B cell (primary cell): ENCODE results near the gene DNAJC25. TPM values are rescaled to one million over a fixed set of nuclear protein-coding genes. Genes with fewer than 3 reads are reported as not detected.

Experiments used
- ATAC-seq: fragments of 200-7000 bp; cut with Tn5 transposase; one replicate; pipeline ENCODE4 v1.10.0; 2021; ENCODE audit warnings: low read depth, mild to moderate bottlenecking, moderate number of reproducible peaks, moderate library complexity
- CTCF ChIA-PET: fragments of 350-600 bp; sonication (Branson Sonifier 250); formaldehyde crosslinking; loops from one replicate; lab custom pipeline; 2021; ENCODE audit warnings: antibody characterized with exemption, inconsistent platforms; lab: Charles Lee
- POLR2A ChIA-PET: fragments of 350-600 bp; sonication (Branson Sonifier 250); formaldehyde crosslinking; loops from one replicate; lab custom pipeline; 2021; ENCODE audit warnings: antibody characterized with exemption; lab: Charles Lee
- DNase-seq: peaks from one replicate; pipeline ENCODE4 v3.0.0; 2013
- H2AFZ ChIP-seq: 2 replicates; pipeline ENCODE4 v1.6.1; 2012; ENCODE audit warnings: mild to moderate bottlenecking, low read depth, low read length; ENCODE audit not compliant: insufficient read depth, poor library complexity, severe bottlenecking
- H3K27ac ChIP-seq, 2 donors: 1 replicate in 1 of 2; 2 replicates in 1 of 2; pipeline ENCODE4 v1.5.1; 2012 to 2013; ENCODE audit warnings: low read length in 2 of 2, mild to moderate bottlenecking in 2 of 2, moderate library complexity in 1 of 2
- H3K27me3 ChIP-seq, 4 experiments: fragments of 200-600 bp in 1 of 4; sonication (generic) in 1 of 4; replicated peaks in 1 of 4; 1 replicate in 2 of 4; 2 replicates in 2 of 4; pipeline versions ENCODE4 v1.6.1 to v1.7.0; 2013 to 2016; ENCODE audit warnings: low read length in 3 of 4, mild to moderate bottlenecking in 2 of 4, mixed read lengths in 1 of 4, moderate library complexity in 1 of 4; ENCODE audit not compliant: insufficient read depth in 4 of 4, control insufficient read depth in 3 of 4; ENCODE audit errors: control extremely low read depth in 1 of 4
- H3K36me3 ChIP-seq, 2 experiments: replicated peaks in 1 of 2; 1 replicate in 1 of 2; 2 replicates in 1 of 2; pipeline versions ENCODE4 v1.6.1 to v1.7.1; 2013; ENCODE audit warnings: low read length in 1 of 2; ENCODE audit not compliant: insufficient read depth in 2 of 2, control insufficient read depth in 1 of 2; ENCODE audit errors: control extremely low read depth in 1 of 2, extremely low read depth in 1 of 2
- H3K4me1 ChIP-seq, 2 donors: fragments of 200-600 bp in 1 of 2; sonication (generic) in 1 of 2; 1 replicate in 1 of 2; 2 replicates in 1 of 2; pipeline versions ENCODE4 v1.5.1 to v1.6.1; 2013 to 2017; ENCODE audit warnings: low read length in 2 of 2; ENCODE audit not compliant: control insufficient read depth in 2 of 2, insufficient read depth in 2 of 2
- H3K4me2 ChIP-seq: replicated peaks from 2 replicates; pipeline ENCODE3; 2012; ENCODE audit warnings: mild to moderate bottlenecking, low read depth, low read length; ENCODE audit not compliant: poor library complexity, severe bottlenecking
- H3K4me3 ChIP-seq, 5 experiments: fragments of 200-600 bp in 1 of 5; sonication (generic) in 1 of 5; 1 replicate in 3 of 5; 2 replicates in 2 of 5; pipeline versions ENCODE4 v1.5.1 to v1.7.0; 2011 to 2016; ENCODE audit warnings: low read length in 4 of 5, mild to moderate bottlenecking in 4 of 5, low read depth in 2 of 5, control low read depth in 1 of 5, moderate library complexity in 1 of 5; ENCODE audit not compliant: insufficient read depth in 1 of 5; ENCODE audit errors: control extremely low read depth in 1 of 5, extremely low read depth in 1 of 5
- H3K79me2 ChIP-seq: fragments of 200-600 bp; sonication (generic); one replicate; pipeline ENCODE4 v1.6.0; 2016; ENCODE audit warnings: low read length; ENCODE audit not compliant: control insufficient read depth, insufficient read depth
- H3K9ac ChIP-seq: fragments of 200-600 bp; sonication (generic); 2 replicates; pipeline ENCODE4 v1.6.1; 2017; ENCODE audit warnings: mild to moderate bottlenecking, low read length, moderate library complexity
- H3K9me3 ChIP-seq, 3 donors: one replicate each; pipeline versions ENCODE4 v1.6.1 to v1.7.1; 2013; ENCODE audit warnings: low read length in 2 of 3; ENCODE audit not compliant: control insufficient read depth in 2 of 3, insufficient read depth in 1 of 3; ENCODE audit errors: control extremely low read depth in 1 of 3
- H4K20me1 ChIP-seq: 2 replicates; pipeline ENCODE4 v1.6.0; 2012; ENCODE audit warnings: mild to moderate bottlenecking, low read length; ENCODE audit not compliant: insufficient read depth, control insufficient read depth, poor library complexity, severe bottlenecking
- H3K27ac Mint-ChIP-seq: one replicate; pipeline ENCODE4 v1.8.0; 2021; ENCODE audit warnings: mixed read lengths
- H3K27me3 Mint-ChIP-seq: one replicate; pipeline ENCODE4 v1.8.0; 2021; ENCODE audit warnings: mixed read lengths
- H3K4me1 Mint-ChIP-seq: one replicate; pipeline ENCODE4 v1.8.0; 2021; ENCODE audit warnings: mixed read lengths
- H3K4me3 Mint-ChIP-seq: one replicate; pipeline ENCODE4 v1.8.0; 2021; ENCODE audit warnings: mixed read lengths
- H3K9me3 Mint-ChIP-seq: one replicate; pipeline ENCODE4 v1.8.0; 2022; ENCODE audit warnings: mixed read lengths; ENCODE audit not compliant: insufficient read depth
- EZH2 ChIP-seq: IDR thresholded peaks from 2 replicates; pipeline ENCODE4 v1.6.1; 2012; ENCODE audit warnings: borderline replicate concordance, low read depth, mild to moderate bottlenecking, moderate library complexity, low read length; ENCODE audit not compliant: insufficient read depth, poor library complexity, severe bottlenecking
- WGBS: methylation state at CpG from one replicate; pipeline ENCODE4 v1.1.5; 2013; ENCODE audit warnings: missing lambda C conversion rate; ENCODE audit not compliant: insufficient coverage; 5-methylcytosine and 5-hydroxymethylcytosine counted together
- intact Hi-C: fragments of 100-400 bp; cut with micrococcal nuclease; formaldehyde crosslinking; loops from one replicate; pipeline ENCODE4 v1.10.0; 2022
- polyA plus RNA-seq: library from polyadenylated mRNA; depleted of rRNA; stranded (reverse); fragments of >200 nt; gene quantifications from 2 replicates; pipeline ENCODE4 v1.2.3, GENCODE V29; 2012
- total RNA-seq, 2 donors: library from RNA; stranded (reverse); fragments of 120-200 nt in 1 of 2; gene quantifications; 1 replicate in 1 of 2; 2 replicates in 1 of 2; pipeline versions ENCODE4 v1.2.3 to v1.2.4, GENCODE V29; 2013 to 2022
- TF ChIP-seq, protein P1 (sequence below): fragments of 200-600 bp; IDR thresholded peaks from one replicate; pipeline ENCODE4 v1.8.0; 2022; ENCODE audit warnings: antibody characterized with exemption, mild to moderate bottlenecking

The DNAJC25 gene
- total and polyA plus RNA-seq, 2 donors (not counting 1 experiment from before 2014, with no cell fraction given), result 3.1 to 4.1 TPM

DNA sequence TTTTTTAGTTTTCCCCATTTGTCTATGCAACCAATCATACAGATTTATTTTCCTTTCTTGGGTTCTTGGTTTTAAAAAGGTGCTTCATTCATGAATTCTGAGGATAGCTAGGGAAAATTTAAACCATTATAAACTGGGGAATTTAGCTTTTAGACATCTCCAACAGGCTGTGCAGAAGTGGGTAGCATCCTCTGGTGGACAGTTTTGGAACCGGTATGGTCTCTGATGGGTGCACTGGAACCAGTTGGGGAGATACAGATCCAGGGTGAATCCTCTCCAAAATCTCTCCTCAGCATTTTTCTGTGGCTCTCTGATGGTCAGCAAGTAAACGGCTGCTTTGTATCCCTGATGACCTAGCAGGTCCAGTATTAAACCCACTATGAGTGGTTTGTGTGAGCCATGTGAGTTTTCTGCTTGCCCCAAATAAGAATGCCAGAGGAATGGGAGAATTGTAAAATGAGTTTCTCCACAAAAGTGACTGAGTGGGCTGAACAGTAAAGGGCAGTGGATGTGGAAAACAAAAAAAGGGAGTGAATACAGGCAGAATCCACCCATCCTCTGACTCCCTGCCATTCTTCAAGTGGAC lies 9.1 kb upstream of the DNAJC25 start:
- no peak overlapping the region for H3K4me2 ChIP-seq
- no peaks in the 10 kb centered on the region for H4K20me1 ChIP-seq
- Mint-ChIP-seq H3K4me1 (no peaks in the 10 kb centered on the region), H3K4me3 (no peak overlapping the region), H3K27ac (no peak overlapping the region), H3K9me3 (no peaks in the 10 kb centered on the region), H3K27me3 (peaks cover 28% of the 10 kb centered on the region)
- H3K9me3 ChIP-seq, result no peaks in the 10 kb centered on the region
- H3K36me3 ChIP-seq, result no peaks in the 10 kb centered on the region
- H3K27me3 ChIP-seq, result peaks cover 0 to 9% (median 3%) of the 10 kb centered on the region in 4 experiments
- TF ChIP-seq, protein P1, sequence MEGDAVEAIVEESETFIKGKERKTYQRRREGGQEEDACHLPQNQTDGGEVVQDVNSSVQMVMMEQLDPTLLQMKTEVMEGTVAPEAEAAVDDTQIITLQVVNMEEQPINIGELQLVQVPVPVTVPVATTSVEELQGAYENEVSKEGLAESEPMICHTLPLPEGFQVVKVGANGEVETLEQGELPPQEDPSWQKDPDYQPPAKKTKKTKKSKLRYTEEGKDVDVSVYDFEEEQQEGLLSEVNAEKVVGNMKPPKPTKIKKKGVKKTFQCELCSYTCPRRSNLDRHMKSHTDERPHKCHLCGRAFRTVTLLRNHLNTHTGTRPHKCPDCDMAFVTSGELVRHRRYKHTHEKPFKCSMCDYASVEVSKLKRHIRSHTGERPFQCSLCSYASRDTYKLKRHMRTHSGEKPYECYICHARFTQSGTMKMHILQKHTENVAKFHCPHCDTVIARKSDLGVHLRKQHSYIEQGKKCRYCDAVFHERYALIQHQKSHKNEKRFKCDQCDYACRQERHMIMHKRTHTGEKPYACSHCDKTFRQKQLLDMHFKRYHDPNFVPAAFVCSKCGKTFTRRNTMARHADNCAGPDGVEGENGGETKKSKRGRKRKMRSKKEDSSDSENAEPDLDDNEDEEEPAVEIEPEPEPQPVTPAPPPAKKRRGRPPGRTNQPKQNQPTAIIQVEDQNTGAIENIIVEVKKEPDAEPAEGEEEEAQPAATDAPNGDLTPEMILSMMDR, result peak; percentile 73
- TF ChIP-seq EZH2, result no peak
- H3K9ac ChIP-seq, result no peak overlapping the region
- WGBS, result 0% methylated on average over 1 of the region's 2 CpGs
- no peaks in the 10 kb centered on the region for H3K4me1 ChIP-seq
- DNase-seq (peak; percentile 41), ATAC-seq (peak; percentile 39)
- H3K4me3 ChIP-seq, result no peak overlapping the region
- POLR2A ChIA-PET, result interaction anchor here (0.6 kb wide), 1 partner anchor 23 kb away, joined by 3 read pairs; the partner anchor contains the start of gene PTGR1
- H2AFZ ChIP-seq, result no peak overlapping the region
- H3K79me2 ChIP-seq, result no peaks in the 10 kb centered on the region
- CTCF ChIA-PET, result interaction anchor here (0.6 to 1.7 kb wide), 7 partner anchors 9 to 453 kb away, joined by 3 to 10 read pairs (median 3); partner anchors contain the start of gene DNAJC25
- H3K27ac ChIP-seq, result no peak overlapping the region
- intact Hi-C loops, result no loop called here

DNA sequence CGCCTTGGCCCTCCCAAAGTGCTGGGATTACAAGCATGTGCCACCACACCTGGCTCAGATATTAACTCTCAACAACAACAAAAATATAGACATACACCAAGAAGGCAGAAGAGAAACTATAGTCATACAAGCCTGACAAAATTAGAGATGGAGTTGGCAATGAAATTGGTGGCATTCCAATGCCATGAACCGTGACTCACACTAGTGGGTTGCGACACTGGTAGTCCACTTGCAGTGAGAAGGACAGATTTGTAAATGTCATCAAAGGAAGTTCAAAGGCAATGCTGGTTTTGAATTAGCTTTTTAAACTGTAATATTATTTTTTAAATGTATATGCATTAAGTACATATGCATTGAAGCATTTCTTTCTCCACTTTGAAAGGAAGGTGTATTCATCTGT lies 8.5 kb upstream of the DNAJC25 start:
- Mint-ChIP-seq H3K4me3 (no peak overlapping the region), H3K27me3 (peaks cover 28% of the 10 kb centered on the region), H3K9me3 (no peaks in the 10 kb centered on the region), H3K4me1 (no peaks in the 10 kb centered on the region), H3K27ac (no peak overlapping the region)
- TF ChIP-seq EZH2, result no peak
- TF ChIP-seq, protein P1, result no peak
- no peaks in the 10 kb centered on the region for H3K79me2 ChIP-seq
- no peak overlapping the region for H3K4me3 ChIP-seq
- H4K20me1 ChIP-seq, result no peaks in the 10 kb centered on the region
- no peak overlapping the region for H3K9ac ChIP-seq
- H3K9me3 ChIP-seq, result no peaks in the 10 kb centered on the region
- ChIA-PET POLR2A (no interaction called here), CTCF (no interaction called here)
- no CpG with 5 or more reads among the region's 3 CpGs for WGBS
- H3K4me1 ChIP-seq, result no peaks in the 10 kb centered on the region
- H2AFZ ChIP-seq, result no peak overlapping the region
- H3K36me3 ChIP-seq, result no peaks in the 10 kb centered on the region
- H3K4me2 ChIP-seq, result no peak overlapping the region
- no peak for DNase-seq
- peaks cover 0 to 9% (median 3%) of the 10 kb centered on the region in 4 experiments for H3K27me3 ChIP-seq
- H3K27ac ChIP-seq, result no peak overlapping the region
- ATAC-seq, result no peak
- intact Hi-C loops, result no loop called here
